Natural killer cell treated with Interleukin-12 subunit alpha and Interleukin-12 subunit beta and Interleukin-15 and Interleukin-18, amount 100 ng/mL, for 72 hours (primary cell): ENCODE results near the gene KLHL40. TPM values are rescaled to one million over a fixed set of nuclear protein-coding genes. Genes with fewer than 3 reads are reported as not detected.

Experiments
- ATAC-seq, 2 donors: fragments of 150-1000 bp; cut with Tn5 transposase in 1 of 2; sonication (Bioruptor Pico), chemical (Tn5 transposase) in 1 of 2; 2 replicates each; pipeline ENCODE4 v1.10.0; 2021
- DNase-seq: peaks from one replicate; pipeline ENCODE4 v3.0.0; 2022; ENCODE audit warnings: low spot score
- H3K27ac Mint-ChIP-seq, 2 donors: 1 replicate in 1 of 2; 2 replicates in 1 of 2; pipeline ENCODE4 v1.8.0; 2022; ENCODE audit warnings: mixed read lengths in 2 of 2, mild to moderate bottlenecking in 1 of 2, moderate library complexity in 1 of 2
- H3K27me3 Mint-ChIP-seq, 2 donors: 1 replicate in 1 of 2; 2 replicates in 1 of 2; pipeline ENCODE4 v1.8.0; 2022; ENCODE audit warnings: mixed read lengths in 2 of 2
- H3K36me3 Mint-ChIP-seq: one replicate; pipeline ENCODE4 v1.8.0; 2022; ENCODE audit warnings: mixed read lengths
- H3K4me1 Mint-ChIP-seq, 2 donors: 1 replicate in 1 of 2; 2 replicates in 1 of 2; pipeline ENCODE4 v1.8.0; 2022; ENCODE audit warnings: low read depth in 2 of 2, mixed read lengths in 2 of 2, mild to moderate bottlenecking in 1 of 2
- H3K4me3 Mint-ChIP-seq: one replicate; pipeline ENCODE4 v1.8.0; 2022; ENCODE audit warnings: mixed read lengths
- H3K9me3 Mint-ChIP-seq: 2 replicates; pipeline ENCODE4 v1.8.0; 2022; ENCODE audit warnings: mixed read lengths
- total RNA-seq, 2 donors: library from RNA; stranded (reverse); gene quantifications; one replicate each; pipeline ENCODE4 v1.2.3, GENCODE V29; 2022

KLHL40 gene
- total RNA-seq, 2 donors from 2014 or later: not detected

DNA sequence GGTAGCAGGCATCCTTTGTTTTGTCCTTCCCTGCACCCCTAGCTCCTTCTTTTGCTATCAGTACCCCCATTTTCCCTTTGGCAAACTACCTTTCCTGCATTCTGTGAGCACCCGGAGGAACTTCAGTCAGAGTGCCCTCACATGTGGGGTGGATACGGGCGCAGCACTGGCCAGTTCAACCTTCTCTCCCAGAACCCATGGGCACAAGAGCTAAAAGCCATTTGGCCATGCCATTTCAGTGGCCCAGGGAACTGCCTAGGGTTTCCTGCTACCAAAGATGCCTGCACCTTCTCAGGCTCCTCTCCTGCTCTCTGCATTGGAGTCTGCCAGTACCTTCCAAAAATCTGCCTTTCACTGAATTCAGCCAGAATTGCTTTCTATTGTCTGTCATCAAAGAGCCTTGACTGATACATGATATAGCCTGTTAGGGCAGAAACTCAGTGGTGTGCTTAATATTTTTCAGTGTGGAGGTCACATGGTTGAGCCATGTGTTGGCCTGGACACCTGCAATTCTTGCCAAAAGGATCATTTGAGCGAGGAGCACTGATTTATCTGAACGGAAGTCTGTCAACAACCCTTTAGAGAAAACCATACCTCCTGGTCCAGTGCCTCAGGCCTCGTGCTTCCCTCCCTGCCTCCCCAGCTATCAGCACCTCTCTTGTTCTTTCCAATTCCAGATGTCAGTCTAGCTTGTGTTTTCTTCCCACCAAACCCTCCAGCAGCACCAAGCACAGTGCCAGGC lies 44.2 kb downstream of the KLHL40 start:
- H3K9me3 Mint-ChIP-seq: no peaks in the 10 kb centered on the region
- DNase-seq (no peak), ATAC-seq (no peak)
- no peak overlapping the region for H3K4me3 Mint-ChIP-seq
- H3K36me3 Mint-ChIP-seq: no peaks in the 10 kb centered on the region
- H3K27ac Mint-ChIP-seq: no peak overlapping the region
- H3K4me1 Mint-ChIP-seq: no peaks in the 10 kb centered on the region
- H3K27me3 Mint-ChIP-seq: peaks cover 12 to 13% of the 10 kb centered on the region in 2 donors

DNA sequence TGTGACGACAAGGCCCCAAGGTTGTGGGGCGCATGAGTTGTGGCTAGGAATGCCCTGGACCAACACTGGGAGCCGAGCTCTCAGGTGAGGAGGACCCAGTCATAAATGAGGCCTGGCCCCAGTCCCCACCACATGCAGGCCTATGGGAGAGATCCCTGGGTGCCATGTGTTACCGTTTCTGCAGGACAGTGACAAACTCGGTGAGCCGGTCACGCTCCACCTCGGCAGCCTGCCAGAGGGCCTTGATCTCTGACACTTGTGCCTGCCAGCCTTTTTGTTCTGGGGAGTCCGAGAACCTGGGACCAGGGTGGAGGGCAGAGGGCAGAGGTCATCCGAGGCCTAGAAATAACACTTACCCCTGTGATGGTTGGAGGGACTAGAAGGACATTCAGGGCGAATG lies 45.0 kb downstream of the KLHL40 start:
- ATAC-seq (no peak), DNase-seq (no peak)
- Mint-ChIP-seq H3K27me3 (peaks cover 12 to 14% of the 10 kb centered on the region in 2 donors), H3K36me3 (no peaks in the 10 kb centered on the region), H3K4me1 (no peaks in the 10 kb centered on the region), H3K9me3 (no peaks in the 10 kb centered on the region), H3K27ac (no peak overlapping the region), H3K4me3 (no peak overlapping the region)

DNA sequence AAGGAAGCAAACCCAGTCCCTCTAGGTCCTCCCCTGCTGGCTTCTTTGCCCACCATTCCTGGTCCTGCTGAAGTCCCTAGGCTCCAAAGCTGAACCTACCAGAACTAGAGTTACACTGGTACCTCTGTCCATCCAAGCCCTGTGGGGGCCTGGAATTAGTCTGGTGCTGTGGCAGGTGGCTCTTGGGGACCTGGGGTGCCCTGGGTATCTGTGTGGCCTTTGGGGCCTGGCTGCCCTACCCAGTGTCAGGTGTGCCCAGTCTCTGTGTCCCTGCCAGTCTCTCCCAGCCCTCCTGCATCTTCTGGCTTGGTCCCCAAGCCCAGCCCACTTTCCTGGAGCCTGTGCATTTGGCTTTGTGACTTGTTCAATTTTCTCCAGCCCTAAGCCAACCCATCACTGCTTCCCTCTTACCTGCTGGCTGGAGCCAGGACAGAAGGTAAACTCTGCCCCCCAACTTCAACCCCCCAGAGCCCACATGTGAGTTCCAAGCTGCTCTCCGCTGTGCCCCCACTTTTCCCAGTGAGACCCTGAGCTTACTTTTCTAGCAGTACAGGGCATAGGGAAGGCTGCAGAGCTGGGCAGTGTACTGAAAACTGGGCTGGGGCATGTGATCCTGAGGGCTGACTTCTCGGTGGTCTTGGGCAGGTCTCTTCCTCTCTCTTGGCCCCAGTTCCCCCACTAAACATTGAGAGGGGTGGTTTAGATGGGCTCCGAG lies 45.5 kb downstream of the KLHL40 start:
- H3K4me3 Mint-ChIP-seq: no peak overlapping the region
- ATAC-seq (no peak), DNase-seq (no peak)
- H3K4me1 Mint-ChIP-seq: no peaks in the 10 kb centered on the region
- no peaks in the 10 kb centered on the region for H3K9me3 Mint-ChIP-seq
- no peak overlapping the region for H3K27ac Mint-ChIP-seq
- H3K36me3 Mint-ChIP-seq: no peaks in the 10 kb centered on the region
- peaks cover 7 to 11% of the 10 kb centered on the region in 2 donors for H3K27me3 Mint-ChIP-seq

DNA sequence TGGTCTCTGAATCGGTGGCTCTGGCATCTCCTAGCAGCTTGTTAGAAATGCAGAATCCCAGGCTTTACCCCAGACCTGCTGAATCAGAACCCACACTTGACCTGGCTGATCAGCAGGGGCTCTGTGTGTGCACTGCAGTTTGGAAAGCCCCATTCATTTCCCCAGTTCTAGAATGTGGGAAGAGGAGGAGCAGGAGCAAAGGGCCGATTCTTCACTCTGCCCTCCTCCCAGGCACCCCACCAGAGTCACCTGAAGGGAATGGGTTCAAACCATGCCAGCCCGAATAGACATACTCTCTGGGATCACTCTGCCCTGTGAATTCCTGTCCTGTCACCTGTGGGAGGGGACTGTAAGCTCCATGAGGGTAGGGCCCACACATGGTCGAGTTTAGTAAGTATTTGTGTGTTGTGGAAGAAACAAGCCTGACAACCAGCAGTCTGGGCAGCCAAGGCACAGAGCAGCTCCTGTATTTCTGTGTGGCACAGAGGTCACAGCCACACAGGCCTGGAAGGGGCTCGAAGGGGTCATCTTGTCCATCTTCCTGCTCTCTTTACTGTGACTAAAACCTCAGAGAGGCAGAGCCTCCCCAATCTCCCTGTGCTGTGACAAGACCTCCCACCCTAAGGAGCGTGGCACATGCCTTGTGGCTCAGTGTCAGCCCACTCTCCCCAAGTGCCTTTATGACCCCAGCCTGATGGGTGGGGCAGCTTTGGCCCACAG lies 46.3 kb downstream of the KLHL40 start:
- H3K36me3 Mint-ChIP-seq: no peaks in the 10 kb centered on the region
- no peak overlapping the region for H3K27ac Mint-ChIP-seq
- no peaks in the 10 kb centered on the region for H3K9me3 Mint-ChIP-seq
- DNase-seq (no peak), ATAC-seq (no peak)
- no peak overlapping the region for H3K4me3 Mint-ChIP-seq
- H3K27me3 Mint-ChIP-seq: peaks cover 5 to 11% of the 10 kb centered on the region in 2 donors
- H3K4me1 Mint-ChIP-seq: no peaks in the 10 kb centered on the region

DNA sequence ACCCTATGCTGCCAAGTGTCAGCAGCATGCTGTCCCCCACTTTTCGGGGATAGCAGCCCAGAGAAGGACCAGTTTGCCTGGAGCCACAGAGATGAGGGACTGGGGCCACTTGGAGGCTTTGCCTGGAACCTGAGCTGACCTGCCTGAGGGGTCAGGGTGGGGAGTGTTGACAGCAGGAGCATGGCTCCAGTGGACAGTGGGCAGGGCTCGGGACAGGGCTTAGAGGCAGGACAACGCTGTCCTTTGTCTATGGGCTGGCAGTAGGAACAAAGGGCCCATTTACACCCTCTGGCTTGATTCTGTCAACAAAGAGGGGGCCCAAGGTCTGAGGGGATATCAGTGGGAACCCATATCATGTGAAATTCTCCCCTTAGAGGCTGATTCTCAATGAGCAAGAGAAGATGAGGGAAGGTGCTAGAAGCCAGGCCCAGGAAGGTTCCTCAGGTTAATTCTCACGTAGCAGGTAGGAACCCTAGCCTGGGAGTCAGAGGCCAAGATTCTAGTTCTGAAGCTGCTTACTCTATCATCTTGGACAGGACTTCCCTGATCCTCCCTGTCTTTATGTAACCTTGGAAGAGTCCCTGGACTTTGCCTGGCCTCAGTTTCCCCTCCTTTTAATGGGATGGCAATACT lies 47.0 kb downstream of the KLHL40 start:
- no peak overlapping the region for H3K4me3 Mint-ChIP-seq
- ATAC-seq (no peak), DNase-seq (no peak)
- H3K9me3 Mint-ChIP-seq: no peaks in the 10 kb centered on the region
- no peaks in the 10 kb centered on the region for H3K4me1 Mint-ChIP-seq
- peaks cover 4 to 10% of the 10 kb centered on the region in 2 donors for H3K27me3 Mint-ChIP-seq
- no peak overlapping the region for H3K27ac Mint-ChIP-seq
- no peaks in the 10 kb centered on the region for H3K36me3 Mint-ChIP-seq

DNA sequence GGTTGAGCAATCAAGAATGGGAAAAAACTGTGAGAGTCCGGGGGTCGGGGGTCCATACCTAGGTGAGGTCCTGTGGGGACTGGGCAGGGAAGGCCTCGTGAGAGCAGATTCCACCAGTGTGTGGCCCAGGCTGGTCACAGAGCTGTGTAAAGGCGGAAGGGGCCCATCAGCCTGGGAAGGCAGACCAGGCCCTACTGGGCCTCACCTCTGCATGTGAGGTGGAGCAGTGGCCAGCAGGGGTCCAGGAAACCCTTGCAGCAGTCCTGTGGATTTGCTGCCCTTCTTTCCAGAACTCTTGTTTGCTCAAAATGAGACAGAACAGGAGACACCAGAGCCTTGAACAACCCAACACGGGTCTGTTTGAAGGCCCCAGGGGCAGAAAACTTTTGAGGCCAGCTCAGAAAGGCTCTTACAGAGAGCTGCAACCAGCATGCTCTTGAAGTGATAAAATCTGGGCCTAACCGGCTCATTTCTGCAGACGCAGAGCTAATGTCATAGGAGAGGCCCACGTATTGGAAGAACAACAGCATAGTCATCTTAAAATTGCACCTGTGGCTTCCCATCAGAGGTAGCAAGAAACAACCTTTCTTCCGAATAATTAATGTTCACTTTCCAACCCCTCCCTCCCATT lies 47.6 kb downstream of the KLHL40 start:
- Mint-ChIP-seq H3K4me3 (no peak overlapping the region), H3K4me1 (no peaks in the 10 kb centered on the region), H3K36me3 (no peaks in the 10 kb centered on the region), H3K27me3 (peaks cover 0 to 5% of the 10 kb centered on the region in 2 donors), H3K27ac (no peak overlapping the region), H3K9me3 (no peaks in the 10 kb centered on the region)
- ATAC-seq (no peak), DNase-seq (no peak)

DNA sequence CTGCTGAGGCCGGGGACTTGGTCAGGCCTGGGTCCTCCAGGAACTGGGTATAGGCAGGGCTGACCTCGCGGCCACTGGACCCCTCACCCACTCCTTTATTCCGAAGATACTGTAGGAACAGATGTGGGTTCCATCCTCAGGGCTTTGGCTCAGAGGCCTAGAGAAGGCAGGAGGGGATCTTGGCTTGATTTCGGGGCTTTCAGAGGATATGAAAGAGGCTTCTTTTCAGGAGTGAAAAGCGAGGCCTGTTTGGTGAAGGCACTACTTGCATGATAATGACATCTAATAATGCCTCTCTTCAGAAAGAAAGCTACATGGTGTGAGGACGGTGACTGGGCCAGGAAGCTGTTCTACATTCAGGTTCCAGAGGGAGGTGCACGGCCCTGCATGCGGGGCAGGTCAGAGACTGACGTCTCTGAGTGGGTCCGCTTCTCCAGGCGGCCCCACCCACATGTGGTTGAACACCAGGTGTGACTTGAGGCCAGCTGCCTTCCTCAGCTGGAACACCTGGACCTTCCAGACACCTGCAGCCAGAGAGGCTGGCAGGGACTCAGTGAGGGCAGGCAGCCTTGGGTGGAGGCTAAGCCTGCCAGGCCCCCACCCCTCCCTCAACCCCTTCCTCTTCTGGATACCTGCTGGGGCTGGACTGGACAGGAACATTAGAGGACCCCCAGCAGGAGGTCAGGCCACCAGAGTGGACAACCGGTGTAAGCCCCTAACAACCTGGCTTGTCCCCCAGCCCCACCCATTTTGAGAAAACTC lies 48.3 kb downstream of the KLHL40 start:
- H3K4me3 Mint-ChIP-seq: no peak overlapping the region
- H3K27me3 Mint-ChIP-seq: peaks cover 0 to 3% of the 10 kb centered on the region in 2 donors
- no peaks in the 10 kb centered on the region for H3K4me1 Mint-ChIP-seq
- no peak overlapping the region for H3K27ac Mint-ChIP-seq
- no peak for DNase-seq
- H3K36me3 Mint-ChIP-seq: no peaks in the 10 kb centered on the region
- ATAC-seq: no peak
- H3K9me3 Mint-ChIP-seq: no peaks in the 10 kb centered on the region

DNA sequence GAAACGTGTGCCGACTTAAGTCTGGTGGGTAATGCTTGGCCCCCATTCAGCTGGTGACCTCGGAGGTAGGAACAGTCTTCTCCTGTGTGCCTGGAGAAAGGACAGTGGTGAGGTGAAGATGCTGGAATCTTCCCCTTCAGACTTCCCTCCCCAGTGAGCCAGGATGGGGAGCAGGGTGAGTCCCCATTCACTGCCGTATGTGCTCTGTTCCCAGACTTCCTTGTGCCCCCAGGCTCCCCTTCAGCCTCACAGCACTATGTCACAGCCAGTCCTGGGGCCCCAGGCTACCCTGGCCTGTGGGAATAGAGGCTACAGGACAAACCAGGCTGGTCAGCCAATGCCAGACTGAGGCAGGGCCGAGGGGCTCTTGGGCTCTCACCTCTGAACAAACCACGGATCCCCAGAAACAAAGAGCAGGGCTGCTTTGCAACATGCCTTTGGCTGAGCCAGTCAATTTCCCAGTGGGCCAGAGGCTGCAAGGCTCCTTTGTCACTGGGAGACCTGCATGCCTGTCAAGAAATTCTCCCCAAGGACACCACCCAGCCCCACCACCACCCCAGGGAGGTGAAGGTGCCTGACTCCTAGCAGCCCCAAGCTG lies 49.0 kb downstream of the KLHL40 start:
- ATAC-seq: peak in 1 of 2 donors; percentile 18
- H3K27me3 Mint-ChIP-seq: peaks cover 0 to 3% of the 10 kb centered on the region in 2 donors
- no peaks in the 10 kb centered on the region for H3K9me3 Mint-ChIP-seq
- no peaks in the 10 kb centered on the region for H3K4me1 Mint-ChIP-seq
- no peaks in the 10 kb centered on the region for H3K36me3 Mint-ChIP-seq
- no peak overlapping the region for H3K27ac Mint-ChIP-seq
- no peak for DNase-seq
- no peak overlapping the region for H3K4me3 Mint-ChIP-seq

DNA sequence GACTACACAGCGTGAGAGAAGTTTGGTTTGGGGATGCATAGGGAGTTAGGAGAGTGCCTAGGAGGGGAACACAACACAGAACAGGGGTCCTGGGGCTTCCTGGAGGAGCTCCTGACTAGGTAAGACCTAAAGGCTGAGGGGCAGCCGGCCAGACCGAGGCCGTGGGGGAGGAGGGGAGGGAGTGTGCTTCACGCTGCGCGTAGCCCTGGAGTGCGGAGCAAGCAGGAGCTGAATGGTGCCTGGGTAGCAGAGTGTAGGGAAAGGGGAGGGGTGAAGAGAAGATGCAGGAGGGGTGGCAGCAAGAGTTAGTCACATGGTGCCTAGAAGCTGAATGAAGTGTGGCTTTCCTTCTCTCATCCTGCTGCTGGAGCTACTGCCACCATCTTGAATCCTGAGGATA lies 49.7 kb downstream of the KLHL40 start:
- DNase-seq (no peak), ATAC-seq (peak; percentile 21 to 29)
- Mint-ChIP-seq H3K4me1 (no peaks in the 10 kb centered on the region), H3K9me3 (no peaks in the 10 kb centered on the region), H3K27me3 (peaks cover 0 to 3% of the 10 kb centered on the region in 2 donors), H3K27ac (peak overlapping the region in 1 of 2 donors; percentile 26), H3K4me3 (no peak overlapping the region), H3K36me3 (no peaks in the 10 kb centered on the region)

DNA sequence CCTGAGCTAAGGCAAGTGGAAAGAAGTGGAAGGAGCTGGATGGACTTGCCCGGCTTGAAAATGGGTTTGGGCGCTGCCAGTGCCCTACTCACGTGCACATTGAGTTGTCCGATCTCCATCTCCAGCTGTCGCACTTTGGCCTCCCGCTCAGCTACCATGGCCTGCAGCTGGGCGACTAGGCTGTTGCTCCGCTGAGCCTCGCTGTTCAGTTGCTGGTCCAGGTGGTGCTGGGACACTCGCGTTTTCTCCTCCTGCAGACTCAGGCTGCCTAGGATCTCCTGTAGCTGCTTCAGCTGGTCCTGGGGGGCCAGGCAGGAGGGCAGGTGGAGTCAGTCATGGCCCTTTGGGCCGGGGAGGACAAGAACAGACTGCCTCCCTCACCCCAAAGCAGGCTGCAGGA lies 50.3 kb downstream of the KLHL40 start:
- Mint-ChIP-seq H3K27ac (peak overlapping the region in 1 of 2 donors; percentile 26), H3K9me3 (no peaks in the 10 kb centered on the region), H3K27me3 (peaks cover 0 to 3% of the 10 kb centered on the region in 2 donors), H3K36me3 (no peaks in the 10 kb centered on the region), H3K4me3 (no peak overlapping the region), H3K4me1 (no peaks in the 10 kb centered on the region)
- ATAC-seq (no peak), DNase-seq (no peak)

DNA sequence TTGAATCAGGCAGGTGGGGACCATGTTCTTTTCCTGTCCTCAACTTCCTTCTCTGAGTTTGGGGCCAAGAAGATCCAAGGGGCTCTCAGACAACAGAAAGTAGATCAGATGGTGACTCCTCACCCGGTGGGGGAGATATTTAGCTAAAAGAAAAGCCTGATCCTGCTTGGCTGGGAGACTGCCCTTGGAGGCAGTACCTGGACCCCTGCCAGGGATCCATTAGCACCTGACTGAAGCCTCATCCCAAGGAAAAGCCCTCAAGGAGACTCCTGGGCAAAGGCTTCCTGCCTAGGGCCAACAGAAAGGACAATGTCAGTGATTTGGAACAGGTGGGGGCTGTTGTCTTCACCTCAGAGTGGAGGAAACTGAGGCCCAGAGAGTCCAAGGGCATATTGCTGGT lies 50.7 kb downstream of the KLHL40 start:
- Mint-ChIP-seq H3K36me3 (no peaks in the 10 kb centered on the region), H3K27ac (no peak overlapping the region), H3K27me3 (peaks cover 0 to 3% of the 10 kb centered on the region in 2 donors), H3K4me3 (no peak overlapping the region), H3K4me1 (no peaks in the 10 kb centered on the region), H3K9me3 (no peaks in the 10 kb centered on the region)
- ATAC-seq (no peak), DNase-seq (no peak)

DNA sequence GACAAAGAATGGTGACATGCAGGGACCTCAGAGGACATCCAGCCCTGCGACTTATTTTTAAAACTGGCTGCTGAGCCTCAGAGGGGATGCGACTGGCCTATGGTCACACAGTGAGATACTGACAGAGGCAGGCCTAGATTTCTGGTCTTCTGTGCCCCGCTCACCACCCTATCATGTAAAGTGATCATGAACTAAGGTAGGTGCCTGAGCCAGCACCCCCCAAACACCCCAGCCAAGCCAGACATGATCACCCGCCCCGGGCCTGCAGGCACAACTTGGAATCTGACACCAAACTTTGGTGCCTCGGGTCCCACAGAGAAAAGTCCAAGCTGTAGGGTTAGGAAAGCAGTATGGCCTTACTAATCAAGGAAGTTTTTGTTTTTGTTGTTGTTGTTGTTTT lies 51.2 kb downstream of the KLHL40 start:
- H3K4me1 Mint-ChIP-seq: no peaks in the 10 kb centered on the region
- peaks cover 0 to 3% of the 10 kb centered on the region in 2 donors for H3K27me3 Mint-ChIP-seq
- ATAC-seq (no peak), DNase-seq (no peak)
- no peaks in the 10 kb centered on the region for H3K36me3 Mint-ChIP-seq
- no peak overlapping the region for H3K27ac Mint-ChIP-seq
- no peak overlapping the region for H3K4me3 Mint-ChIP-seq
- no peaks in the 10 kb centered on the region for H3K9me3 Mint-ChIP-seq
